HG03045 (cell line): Measurements from ENCODE around the gene EFCAB5.
A peak's percentile ranks its signal among the peaks of the same experiment; 100 is the strongest.
"Not testable (repeated sequence)": the region's sequence is repeated elsewhere in the genome, so short reads cannot be mapped to it uniquely, and the experiment has no call there.

Source experiments
- ATAC-seq: cut with Tn5 transposase; IDR thresholded peaks from one replicate; pipeline ENCODE4 v1.9.1; 2021; ENCODE audit warnings: mild to moderate bottlenecking, moderate library complexity; ENCODE audit not compliant: unreplicated experiment

The EFCAB5 gene

DNA sequence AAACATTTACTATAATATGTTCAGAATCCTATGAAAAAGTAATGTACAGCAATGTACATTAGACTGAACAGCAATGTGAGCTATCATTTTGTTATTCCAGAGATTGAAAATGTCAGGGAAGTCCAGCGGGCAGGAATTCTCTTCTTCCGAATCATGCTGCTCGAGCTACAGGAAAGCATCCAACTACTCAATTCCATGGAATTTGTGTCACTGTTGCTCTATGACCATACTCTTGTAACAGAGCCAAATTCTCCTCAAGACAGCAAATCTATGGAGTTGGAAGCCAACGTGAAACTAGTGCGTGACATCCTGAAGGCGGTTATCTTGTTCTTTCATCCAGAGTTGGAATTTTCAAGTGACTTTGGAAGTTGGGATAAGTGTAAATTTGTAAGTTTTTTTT, 150.3 kb downstream of the EFCAB5 start:
- ATAC-seq, result no peak

DNA sequence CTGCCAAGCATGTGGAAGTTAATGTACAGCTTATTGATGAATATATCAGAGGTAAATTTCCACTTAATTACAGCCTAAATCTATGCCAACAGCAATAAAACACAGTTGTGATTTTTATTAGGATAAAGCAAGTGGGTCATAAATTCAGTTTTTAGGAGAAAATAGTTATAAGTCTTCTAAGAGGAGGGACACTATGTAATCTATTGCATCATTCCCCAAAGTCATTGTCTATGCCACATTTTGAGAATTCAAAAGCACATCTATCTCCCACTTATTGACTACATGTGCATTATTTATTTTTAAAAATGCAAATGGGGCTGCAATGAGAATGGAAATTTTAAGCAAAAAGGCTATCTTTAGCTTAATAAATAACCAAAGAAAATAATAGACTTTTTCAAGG, 151.5 kb downstream of the EFCAB5 start:
- ATAC-seq, result no peak

DNA sequence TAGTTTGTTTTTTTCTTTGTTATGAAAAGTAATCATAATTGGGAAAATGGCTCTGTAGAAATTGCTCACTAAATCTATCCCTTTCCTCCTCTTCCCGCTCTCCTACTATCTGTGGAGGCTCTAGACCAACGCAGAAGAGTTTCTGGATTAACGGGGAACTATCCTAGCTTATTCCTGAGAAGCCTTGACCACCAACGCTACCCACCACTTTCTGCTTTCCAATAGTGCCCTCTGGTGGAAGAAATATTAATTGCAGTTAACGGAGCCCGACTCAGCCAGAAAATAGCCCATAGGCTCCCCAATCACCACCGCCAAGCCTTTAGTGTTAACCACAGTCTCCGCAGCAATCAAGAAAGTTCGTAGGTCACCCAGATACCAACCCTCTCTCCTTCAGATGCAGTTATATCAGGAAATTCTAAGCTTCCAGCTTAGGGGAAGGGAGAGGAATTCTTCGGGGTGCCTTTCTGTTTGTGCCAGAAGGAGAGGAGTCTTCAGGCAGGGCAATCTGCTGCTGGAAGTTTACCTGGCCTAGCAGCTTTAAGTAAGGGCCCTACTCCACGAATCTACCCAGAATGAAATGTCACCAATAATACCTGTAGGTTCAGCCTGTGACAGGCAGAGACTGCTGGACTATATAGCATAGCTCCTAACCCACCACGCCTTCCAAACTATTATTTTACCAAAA, 152.2 kb downstream of the EFCAB5 start:
- ATAC-seq, result no peak

DNA sequence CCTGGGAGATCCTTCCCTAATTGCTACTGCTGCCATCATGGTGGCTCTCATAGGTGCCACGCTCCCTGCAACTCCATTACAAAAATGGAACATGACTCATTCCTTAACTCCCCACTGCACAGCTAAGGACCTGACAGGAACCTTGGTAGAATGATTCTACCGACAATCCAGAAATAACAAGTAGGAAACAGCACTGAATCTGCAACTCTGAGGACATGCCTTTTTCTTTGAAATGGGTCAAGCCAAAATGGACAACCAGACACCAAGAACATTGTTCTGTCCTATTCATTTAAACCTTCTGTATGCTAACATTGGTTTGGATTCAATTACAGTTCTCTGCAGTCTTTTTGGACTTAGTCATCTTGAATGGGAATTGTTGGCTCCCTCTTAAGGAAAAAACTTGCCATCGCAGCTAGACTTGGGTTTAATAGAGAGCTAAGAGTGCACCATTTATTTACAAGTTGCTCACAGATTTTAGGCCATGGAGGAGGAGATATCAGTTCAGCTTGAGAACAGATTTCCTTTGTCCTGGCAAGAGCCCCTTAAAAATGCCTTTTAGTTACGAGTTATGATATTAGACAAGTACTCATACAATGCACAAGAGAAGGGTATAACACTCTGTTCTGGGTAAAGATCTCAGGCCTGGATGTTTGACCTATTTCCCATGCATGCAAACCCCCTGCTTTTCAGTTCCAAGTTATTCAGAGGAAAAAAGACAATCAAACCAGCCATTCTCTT, 154.2 kb downstream of the EFCAB5 start:
- no peak for ATAC-seq

DNA sequence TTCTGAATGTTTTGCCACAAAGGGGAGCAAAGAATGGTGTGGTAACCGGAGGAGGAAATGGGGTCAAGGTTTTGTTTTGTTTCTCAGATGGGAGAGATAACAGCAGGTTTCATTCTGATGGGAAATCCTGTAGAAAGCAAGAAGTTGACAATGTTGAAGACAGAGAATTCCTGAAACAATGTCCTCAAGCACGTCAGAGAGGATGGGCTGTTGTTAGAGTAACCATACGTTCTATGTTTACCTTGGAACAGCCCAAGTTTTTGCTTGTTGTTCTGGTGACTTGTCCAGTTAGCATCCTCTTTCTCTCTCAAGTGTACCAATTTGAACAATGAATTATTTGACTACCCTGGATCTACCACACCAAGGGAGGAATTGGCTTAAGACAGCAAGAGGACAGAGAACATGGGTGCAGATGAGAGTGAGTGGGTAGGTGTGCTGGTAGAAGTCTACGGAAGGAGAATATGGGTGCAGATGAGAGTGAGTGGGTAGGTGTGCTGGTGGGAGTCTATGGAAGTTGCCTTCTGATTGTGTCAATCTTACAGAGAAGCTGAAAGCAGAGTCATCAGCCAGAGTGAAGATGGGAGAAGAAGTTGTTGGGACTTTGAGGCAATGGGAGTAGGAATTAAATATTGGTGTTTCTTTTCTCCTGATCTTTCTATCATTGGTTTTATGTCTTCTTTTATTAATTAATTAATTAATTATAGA, 160.4 kb downstream of the EFCAB5 start:
- no peak for ATAC-seq

DNA sequence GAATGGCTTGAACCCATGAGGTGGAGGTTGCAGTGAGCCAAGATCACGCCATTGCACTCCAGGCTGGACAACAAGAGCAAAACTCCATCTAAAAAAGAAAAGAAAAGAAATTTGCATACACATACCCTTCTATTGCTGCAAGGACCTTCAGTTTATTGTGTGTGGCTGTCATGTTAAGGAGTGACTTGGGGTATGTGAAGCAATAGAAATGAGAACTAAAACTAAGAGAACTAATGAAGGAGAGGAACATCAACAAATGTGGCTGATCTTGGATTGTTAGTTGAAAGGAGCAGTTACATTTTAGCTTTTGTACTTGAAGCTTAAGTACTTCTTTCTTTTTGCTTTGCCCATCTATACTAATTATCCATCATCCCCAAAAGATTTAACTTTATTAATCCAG, 162.5 kb downstream of the EFCAB5 start:
- ATAC-seq, result no peak

DNA sequence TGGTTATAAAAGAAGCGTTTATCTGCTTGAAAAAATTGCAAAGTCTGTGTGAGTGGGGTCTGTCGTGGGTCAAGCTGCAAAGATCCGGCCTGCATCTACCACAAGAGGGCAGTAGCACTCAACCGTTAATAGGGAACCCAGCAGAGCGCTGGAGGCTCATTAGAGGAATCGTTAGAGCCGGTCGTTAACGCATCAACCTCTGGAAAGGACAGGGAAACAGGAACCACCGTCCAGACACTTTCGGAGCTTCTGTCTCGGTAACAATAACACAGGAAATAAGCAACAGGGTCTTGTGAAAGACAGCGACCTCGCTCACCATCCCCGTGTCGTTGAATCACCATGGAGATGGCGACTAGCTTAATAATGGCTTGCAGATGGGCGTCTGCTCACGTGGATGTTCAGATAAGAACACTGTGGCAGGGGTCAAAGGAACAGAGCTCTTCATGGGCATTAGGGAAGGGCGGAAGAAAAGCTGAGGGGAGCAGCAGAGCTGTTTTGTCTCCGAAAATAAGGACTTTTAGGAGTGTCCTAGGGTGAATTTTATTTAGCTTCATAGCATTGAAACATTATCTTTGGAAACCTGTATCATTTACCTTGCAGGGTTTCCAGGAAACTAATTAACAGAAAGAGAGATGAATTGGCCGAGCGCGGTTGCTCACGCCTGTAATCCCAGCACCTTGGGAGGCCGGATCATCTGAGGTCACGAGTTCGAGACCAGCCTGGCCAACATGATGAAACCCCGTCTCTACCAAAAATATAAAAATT, 163.3 kb downstream of the EFCAB5 start:
- no peak for ATAC-seq

DNA sequence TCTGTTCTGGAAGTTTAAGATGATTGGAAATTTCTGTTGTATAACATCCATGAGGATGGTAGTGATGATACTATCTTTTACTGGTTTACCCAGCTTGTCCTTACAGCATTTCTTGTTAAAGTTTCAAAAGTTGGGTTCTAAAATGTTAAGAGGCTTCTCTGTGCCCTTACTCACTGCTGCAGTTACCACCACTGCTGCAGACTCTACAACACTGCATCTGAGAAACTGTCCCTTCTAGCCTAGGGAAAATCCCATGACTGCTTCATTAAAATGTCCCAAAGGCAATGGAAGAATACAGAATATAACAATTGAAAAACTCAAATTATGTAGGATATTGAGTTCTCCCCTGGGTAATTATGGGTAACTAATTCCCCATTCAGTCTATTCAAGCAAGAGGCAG, 171.4 kb downstream of the EFCAB5 start:
- ATAC-seq, result no peak

DNA sequence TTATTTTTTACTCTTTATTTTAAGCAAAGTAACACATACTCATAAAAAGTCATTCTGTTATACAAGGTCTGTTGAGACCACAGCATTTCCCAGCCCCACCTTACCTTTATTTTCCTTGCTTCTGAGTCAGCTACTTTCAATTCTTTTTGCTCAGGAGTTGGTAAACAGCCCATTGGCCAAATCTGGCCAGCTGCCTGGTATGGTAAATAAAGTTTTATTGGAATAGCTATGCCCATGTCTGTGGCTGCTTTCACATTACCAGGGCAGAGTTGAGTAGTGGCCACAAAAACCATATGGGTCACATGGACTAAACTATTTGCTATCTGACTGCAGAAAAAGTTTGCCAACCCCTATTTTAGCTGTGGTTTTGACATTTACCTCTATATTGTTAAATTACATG, 171.8 kb downstream of the EFCAB5 start:
- ATAC-seq, result no peak

DNA sequence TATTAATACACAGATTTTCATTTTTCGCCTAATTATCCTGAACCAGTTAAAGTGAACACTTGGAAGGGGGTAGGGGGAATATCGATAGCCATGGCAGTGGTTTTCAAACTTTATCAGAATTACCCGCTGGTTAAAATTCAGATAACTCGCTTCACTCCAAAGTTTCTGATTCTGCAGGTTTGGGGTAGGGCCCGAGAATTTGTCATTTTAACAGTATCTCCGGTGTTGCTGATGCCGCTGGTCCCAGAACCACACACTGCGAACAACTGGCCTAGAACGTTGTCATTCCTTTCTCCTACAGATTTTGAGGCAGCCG, 174.9 kb downstream of the EFCAB5 start:
- ATAC-seq, result peak; percentile 9

DNA sequence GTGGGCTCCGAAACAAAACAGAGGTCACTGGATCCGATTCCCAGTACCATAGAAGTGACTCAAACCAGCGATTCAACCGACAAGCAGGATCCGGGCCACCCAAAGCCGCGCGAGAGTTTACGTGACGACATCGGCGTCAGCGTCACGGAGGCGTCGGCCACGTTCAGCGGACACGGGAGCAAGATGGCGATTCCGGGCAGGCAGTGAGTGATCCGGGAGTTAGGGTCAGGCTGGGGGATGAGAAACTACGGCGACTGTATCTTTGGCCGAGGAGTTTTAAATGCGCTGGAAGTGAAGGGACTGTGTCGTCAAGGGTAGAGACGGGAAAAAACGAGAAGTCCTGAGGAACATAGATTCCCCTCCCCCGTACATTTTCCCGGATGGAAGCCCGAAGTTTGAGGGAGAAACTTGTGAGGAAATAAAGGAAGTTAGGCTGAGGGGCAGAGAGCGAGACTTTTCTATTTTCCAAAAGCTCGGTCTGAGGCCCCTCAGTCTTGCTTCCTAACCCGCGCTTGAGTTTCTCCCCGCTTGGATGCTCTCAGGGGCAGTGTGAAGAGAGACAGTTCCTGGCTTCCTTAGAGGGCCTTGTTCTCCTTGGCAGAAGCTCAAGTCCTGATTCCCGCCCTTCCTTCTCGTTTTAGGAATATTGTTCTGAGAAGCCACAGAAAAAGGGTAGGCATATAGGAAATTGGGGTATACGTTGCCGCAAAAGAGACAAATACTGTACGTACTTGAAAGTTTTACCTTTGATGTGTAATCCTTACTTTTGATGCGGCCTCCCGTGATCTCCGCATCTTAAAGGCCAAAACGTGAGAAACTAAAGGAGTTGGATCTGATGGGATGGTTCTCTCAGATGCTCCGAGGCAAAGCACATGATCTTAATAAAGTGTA, 175.5 kb downstream of the EFCAB5 start, which contains the start of gene NSRP1:
Gene NSRP1, plus strand, starts transcription at position 156 of the 891 bp plus-strand sequence. Its CDS starts 28 bp downstream, at position 184.
- peak; percentile 83 for ATAC-seq

DNA sequence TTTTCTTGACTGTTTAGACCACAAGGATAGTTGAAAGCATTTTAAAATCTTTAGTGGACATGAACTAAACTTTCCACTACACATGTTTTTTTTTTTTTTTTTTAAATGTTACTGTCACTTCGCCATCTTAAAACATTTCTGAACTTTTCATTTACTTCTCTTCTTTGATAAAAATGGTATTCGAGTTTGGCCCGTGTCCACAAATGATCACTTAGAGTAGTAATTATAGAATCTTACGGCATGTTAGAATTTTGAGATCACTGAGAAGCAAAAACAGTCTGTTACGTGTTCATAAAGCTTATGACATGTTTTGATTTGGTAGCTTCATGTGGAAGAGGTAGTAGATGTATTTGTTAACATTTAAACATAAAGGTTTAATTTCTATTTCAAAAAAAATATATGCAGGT, 176.2 kb downstream of the EFCAB5 start:
- ATAC-seq, result no peak

DNA sequence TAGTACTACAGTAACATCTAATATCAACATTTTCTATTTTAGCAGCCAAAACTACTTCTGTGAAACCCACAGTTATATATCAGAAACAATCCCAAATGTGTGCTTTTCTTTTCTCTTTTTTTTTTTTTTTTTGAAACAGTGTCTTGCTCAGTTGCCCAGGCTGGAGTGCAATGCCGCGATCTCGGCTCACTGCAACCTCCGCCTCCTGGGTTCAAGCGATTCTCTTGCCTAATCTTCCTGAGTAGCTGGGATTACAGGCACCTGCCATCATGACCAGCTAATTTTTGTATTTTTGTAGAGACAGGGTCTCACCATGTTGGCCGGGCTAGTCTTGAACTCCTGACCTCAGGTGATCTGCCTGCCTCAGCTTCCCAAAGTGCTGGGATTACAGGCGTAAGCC, 177.2 kb downstream of the EFCAB5 start:
- not testable (repeated sequence) for ATAC-seq

DNA sequence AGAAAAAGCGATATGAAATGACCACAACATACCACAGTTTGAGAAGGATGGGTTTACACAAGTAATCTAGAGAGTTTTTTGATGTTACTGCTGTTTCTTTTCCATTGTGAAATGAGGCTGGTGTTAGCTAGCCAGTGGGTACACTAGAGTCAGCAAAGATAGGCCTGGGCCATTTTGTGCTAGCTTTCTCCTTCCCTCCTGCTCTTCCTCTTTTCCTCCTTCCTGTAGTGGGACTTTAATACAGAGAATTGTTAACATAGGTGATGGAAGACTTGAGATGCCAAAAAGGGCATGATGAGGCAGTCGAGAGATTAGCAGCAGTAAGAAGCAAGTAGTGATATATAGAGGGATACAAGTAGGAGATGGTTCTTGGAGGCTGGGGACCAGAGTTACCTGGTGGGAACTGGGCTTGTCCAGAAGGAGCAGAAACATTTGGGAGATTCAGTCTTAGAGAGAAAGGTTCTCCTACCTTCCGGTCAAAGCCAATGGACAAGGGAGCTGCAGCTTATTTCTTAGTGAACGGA, 182.9 kb downstream of the EFCAB5 start:
- no peak for ATAC-seq

DNA sequence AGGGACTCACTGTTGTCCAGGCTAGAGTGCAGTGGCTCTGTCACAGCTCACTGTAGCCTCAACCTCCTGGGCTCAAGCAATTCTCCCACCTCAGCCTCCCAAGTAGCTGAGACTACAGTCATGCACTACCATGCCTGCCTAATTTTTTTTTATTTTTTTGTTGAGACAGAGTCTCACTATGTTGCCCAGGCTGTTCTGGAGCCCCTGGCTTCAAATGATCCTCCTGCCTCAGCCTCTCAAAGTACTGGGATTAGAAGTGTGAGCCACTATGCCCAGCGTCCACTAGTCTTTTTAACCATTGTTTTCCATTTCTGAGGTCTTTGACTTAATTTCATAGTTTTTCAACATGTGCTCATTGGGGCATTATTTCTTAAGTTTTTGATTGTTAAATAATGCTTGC, 188.7 kb downstream of the EFCAB5 start:
- no peak for ATAC-seq

DNA sequence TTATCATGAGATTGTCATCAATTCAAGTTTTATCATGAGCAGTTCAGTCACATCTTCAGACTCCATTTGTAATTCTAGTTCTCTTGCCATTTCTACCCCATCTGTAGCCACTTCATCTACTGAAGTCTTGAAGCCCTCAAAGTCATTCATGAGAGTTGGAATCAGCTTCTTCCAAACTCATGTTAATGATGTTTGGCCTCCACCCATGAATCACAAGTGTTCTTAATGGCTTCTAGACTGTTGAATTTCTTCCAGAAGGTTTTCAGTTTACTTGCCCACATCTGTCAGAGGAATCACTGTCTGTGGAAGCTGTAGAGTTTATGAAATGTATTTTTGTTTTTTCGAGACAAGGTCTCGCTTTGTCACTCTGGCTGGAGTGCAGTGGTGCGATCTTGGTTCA, 191.2 kb downstream of the EFCAB5 start:
- no peak for ATAC-seq

DNA sequence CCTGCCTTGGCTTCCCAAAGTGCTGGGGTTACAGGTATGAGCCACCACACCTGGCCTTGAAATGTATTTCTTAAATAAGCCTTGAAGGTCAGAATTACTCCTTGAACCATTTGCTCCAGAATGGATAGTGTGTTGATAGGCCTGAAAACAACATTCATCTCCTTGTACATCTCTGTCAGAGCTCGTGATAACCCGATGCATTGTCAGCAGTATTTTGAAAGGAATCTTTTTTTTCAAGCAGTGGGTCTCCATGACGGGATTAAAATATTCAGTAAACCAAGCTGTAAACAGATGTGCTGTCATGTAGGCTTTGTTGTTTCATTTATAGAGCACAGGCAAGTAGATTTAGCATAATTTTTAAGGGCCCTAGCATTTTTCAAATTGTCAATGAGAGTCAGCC, 191.8 kb downstream of the EFCAB5 start:
- ATAC-seq, result no peak

DNA sequence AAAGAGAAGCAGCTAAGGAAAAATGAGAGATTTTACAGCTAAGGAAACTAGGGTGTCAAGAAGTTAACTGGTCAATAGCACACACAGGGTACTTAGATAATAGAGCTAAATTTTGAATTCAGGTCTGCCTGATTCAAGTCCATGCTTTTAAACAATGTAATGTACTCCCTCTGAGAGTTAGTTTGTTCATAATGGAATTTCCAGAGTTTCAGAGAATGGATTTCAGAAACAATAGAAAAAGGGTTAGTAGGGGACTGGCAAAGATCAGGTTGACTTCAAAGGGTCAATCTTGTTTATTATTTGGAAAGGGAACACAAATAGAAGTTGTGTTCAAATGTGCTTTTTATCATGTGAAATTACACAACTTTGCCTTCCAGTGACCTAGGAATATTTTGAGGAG, 193.1 kb downstream of the EFCAB5 start:
- no peak for ATAC-seq

DNA sequence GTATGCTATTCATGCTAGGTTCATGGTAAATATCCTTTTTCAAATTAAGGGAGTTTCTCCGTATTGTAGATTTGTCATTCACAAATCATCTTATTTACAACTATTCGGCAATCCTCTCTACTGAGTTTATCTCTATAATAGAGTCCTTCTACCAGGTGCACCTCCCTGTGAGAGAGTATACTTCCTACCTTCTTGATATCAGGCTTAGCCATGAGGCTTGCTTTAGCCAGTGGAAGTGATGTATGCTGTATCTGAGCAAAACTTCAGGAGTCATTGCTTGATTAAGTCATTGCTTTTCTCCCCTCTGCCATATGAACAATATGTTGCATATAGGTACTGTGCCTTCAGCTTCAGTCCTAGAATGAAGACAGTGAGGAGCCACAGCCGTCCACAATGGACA, 195.7 kb downstream of the EFCAB5 start:
- ATAC-seq, result no peak

DNA sequence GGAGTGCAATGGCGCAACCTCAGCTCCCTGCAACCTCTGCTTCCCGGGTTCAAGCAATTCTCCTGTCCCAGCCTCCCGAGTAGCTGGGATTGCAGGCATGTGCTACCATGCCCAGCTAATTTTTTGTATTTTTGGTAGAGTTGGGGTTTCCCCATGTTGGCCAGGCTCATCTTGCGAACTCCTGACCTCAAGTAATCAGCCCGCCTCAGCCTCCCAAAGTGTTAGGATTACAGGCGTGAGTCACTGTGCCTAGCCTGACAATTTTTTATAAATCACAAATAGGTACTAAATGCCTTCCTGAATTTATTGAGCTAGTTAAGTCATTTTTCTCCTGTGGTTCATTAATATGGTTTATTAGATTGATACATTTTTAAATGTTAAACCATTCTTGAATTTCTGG, 206.4 kb downstream of the EFCAB5 start:
- not testable (repeated sequence) for ATAC-seq
